Measurements from ENCODE around the gene TOP3B.
"Not testable (repeated sequence)": the region's sequence is repeated elsewhere in the genome, so short reads cannot be mapped to it uniquely, and the experiment has no call there.

DNA sequence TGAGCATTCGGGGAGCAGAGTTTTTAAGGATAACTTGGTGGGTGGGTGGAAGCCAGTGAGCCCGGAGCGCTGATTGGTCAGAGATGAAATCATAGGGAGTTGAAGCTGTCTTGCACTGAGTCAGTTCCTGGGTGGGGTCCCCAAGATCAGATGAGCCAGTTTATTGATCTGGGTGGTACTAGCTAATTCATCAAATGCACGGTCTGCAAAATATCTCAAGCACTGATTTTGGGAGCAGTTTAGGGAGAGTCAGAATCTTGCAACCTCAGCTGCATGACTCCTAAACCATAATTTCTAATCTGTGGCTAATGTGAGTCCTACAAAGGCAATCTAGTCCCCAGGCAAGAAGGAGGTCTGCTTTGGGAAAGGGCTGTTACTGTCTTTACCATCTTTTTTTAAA lies 72.2 kb downstream of the TOP3B start:
- TF ChIP-seq RAD21 (IDR thresholded peaks at IDR 0.05); TAF1 (conservative IDR thresholded peaks at IDR 0.05); GABPA (IDR thresholded peaks at IDR 0.05 in 1 of 2, conservative IDR thresholded peaks at IDR 0.05 in 1 of 2); REST (IDR thresholded peaks at IDR 0.05); ATF3 (IDR thresholded peaks at IDR 0.05); SP1 (IDR thresholded peaks at IDR 0.05): not testable (repeated sequence)
- TF ChIP-seq, protein P1, sequence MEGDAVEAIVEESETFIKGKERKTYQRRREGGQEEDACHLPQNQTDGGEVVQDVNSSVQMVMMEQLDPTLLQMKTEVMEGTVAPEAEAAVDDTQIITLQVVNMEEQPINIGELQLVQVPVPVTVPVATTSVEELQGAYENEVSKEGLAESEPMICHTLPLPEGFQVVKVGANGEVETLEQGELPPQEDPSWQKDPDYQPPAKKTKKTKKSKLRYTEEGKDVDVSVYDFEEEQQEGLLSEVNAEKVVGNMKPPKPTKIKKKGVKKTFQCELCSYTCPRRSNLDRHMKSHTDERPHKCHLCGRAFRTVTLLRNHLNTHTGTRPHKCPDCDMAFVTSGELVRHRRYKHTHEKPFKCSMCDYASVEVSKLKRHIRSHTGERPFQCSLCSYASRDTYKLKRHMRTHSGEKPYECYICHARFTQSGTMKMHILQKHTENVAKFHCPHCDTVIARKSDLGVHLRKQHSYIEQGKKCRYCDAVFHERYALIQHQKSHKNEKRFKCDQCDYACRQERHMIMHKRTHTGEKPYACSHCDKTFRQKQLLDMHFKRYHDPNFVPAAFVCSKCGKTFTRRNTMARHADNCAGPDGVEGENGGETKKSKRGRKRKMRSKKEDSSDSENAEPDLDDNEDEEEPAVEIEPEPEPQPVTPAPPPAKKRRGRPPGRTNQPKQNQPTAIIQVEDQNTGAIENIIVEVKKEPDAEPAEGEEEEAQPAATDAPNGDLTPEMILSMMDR (IDR thresholded peaks at IDR 0.05; ENCODE audit: low read depth, low read length, missing input control), result not testable (repeated sequence)
- TF ChIP-seq, protein P2, sequence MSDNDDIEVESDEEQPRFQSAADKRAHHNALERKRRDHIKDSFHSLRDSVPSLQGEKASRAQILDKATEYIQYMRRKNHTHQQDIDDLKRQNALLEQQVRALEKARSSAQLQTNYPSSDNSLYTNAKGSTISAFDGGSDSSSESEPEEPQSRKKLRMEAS (IDR thresholded peaks at IDR 0.05), result not testable (repeated sequence)

Data from liver (tissue), 3 donors.